ENCODE measurements around the gene SUPT4H1.

SUPT4H1 gene

DNA sequence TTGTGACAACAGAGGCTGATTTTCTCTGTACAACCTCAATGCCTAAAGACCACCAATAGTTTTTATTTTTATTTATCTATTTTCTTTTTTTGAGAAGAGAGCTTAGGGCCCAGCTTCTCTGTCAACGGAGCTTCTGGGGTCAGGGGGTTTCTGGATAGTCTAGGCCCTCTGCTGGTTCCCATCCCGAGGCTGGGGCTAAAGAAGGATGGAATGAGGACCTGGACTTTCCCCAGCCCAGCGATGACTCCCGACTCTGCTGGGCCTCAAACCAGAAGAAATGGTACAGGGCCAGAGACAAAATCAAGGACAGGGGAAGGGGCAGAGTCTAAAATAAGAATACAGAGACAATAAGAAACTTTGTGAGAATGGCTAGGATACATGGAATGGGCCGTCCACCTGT is 17.7 kb downstream of the SUPT4H1 start:
- H3K4me1 Mint-ChIP-seq (ENCODE audit: low read depth) = peaks cover 65% of the 10 kb centered on the region
- peaks cover 44% of the 10 kb centered on the region for H3K36me3 Mint-ChIP-seq (ENCODE audit: low read depth)
- no peaks in the 10 kb centered on the region for H3K27me3 Mint-ChIP-seq

DNA sequence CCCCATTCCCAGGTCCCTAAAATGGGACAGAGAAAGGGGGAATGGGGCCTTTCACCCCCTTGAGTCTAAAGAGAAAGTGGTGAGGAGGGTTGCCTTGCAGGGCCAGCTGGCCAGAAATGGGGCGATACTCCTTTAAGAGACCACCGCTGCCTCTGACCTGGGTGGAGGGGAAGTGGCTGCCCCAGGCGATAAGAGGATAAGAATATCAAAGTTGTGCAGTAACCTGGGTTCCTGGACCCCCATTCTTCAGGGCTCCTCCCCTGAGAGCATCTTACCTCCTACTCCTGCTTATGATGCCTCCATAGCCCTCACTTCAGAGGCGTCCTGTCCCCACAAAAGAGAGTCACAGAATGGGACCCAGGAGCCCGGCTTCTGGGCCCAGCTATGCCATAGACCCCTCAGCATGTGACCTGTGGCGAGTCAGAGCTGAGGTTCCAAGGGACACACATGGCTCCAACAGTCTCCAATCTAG is 18.2 kb downstream of the SUPT4H1 start:
- Mint-ChIP-seq H3K9me3 (no peaks in the 10 kb centered on the region), H3K4me3 (peak overlapping the region; percentile 92), H3K36me3 (ENCODE audit: low read depth) (peaks cover 43% of the 10 kb centered on the region), H3K4me1 (ENCODE audit: low read depth) (peaks cover 70% of the 10 kb centered on the region), H3K27me3 (no peaks in the 10 kb centered on the region), H3K27ac (peak overlapping the region; percentile 99)

More for the DNA sequence above, 17.7 kb downstream of the SUPT4H1 start:
- H3K9me3 Mint-ChIP-seq = no peaks in the 10 kb centered on the region
- peak overlapping the region; percentile 99 for H3K27ac Mint-ChIP-seq
- peak overlapping the region; percentile 92 for H3K4me3 Mint-ChIP-seq

DNA sequence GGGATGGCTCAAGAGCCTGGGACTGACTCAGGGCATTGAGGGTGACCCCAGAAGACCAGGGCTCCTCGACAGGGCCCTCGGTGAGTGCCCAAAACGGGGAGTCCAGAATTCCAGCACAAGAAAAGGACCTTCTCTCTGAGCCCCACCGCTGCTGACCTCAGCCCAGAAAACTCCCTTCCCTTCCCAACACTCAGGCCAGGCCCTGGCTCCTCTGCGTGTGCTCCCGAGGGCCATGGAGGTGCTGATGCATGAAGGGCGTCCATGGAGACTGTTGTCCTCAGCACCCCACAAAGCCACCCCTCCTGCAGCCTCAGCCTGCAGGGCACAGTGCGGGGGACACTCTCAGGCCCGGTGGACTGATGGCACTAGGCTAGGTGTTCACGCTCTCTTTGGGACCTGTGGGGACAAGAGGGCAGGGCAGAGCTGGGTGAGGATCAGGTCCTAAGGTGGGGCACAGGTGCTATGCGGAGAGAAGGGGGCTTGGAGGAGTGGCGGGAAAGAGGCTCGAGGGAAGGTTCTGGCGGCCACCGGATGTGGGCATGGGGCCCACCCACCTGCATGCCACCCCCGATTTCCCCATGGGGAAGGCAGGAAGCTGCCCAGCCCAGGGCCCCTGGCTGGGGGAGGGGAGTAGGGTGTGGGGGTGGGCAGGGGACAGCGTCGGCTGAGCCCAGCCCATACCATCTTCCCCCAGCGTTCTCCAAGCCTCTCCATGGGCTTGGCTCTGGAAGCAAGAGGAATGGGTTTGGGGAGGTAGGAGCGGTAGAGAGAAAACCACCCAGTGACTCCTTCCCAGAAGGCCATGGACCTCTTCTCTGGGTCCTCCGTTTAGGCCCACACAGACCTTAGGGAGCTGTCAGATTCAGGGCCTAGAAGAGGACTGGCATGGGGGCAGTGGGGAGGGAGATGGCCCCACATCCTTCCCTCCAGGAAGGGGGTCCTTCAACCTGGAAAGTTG is 18.9 kb downstream of the SUPT4H1 start:
- Mint-ChIP-seq H3K4me1 (ENCODE audit: low read depth) (peaks cover 72% of the 10 kb centered on the region), H3K27ac (peak overlapping the region; percentile 99), H3K9me3 (no peaks in the 10 kb centered on the region), H3K36me3 (ENCODE audit: low read depth) (peaks cover 41% of the 10 kb centered on the region), H3K27me3 (no peaks in the 10 kb centered on the region), H3K4me3 (peak overlapping the region; percentile 92)

DNA sequence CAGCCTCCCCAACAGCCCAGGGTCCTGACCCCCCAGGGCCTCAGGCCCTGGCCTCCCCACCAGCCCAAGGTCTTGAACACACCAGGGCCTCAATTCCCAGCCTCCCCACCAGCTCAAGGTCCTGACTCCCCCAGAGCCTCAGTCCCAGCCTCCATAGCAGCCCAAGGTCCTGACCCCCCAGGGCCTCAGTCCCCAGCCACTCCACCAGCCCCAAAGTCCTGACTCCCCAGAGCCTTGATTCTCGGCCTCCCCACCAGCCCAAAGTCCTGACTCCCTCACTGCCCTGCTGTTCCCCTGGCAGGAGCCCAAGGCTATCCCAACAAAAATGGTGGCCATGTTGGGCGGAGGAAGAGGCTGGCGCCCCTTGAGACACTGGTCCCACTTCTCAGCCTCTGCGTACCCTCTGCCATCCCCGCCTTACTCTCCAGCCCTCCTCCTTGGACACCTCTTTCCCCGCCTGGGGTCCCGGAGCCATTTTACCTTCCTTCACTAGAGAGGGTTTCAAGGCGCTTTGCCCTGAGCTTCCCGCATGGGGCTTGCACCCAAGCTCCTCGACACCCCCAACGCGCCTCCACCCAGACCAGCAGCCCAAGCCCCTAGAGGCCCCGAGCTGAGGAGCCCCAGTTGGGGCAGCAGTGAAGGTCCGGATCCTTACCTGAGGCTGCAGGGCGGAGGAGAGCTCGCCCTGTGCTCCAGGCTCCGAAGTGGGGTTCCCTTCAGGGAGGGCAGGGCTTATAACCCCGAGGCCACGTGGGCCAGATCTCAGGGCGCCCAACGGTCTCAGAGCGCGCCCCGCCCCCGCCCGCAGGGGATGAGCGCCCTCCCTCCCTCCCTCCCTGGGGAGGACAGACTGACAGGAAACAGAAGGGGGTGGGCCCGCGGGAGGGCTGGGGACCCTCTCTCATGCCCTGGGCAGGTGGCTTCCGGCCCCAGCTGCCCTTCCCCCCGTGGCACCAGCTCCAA is 19.9 kb downstream of the SUPT4H1 start:
- H3K9me3 Mint-ChIP-seq = no peaks in the 10 kb centered on the region
- peaks cover 78% of the 10 kb centered on the region for H3K4me1 Mint-ChIP-seq (ENCODE audit: low read depth)
- peak overlapping the region; percentile 92 for H3K4me3 Mint-ChIP-seq
- peak overlapping the region; percentile 99 for H3K27ac Mint-ChIP-seq
- H3K36me3 Mint-ChIP-seq (ENCODE audit: low read depth) = peaks cover 43% of the 10 kb centered on the region
- H3K27me3 Mint-ChIP-seq = no peaks in the 10 kb centered on the region

DNA sequence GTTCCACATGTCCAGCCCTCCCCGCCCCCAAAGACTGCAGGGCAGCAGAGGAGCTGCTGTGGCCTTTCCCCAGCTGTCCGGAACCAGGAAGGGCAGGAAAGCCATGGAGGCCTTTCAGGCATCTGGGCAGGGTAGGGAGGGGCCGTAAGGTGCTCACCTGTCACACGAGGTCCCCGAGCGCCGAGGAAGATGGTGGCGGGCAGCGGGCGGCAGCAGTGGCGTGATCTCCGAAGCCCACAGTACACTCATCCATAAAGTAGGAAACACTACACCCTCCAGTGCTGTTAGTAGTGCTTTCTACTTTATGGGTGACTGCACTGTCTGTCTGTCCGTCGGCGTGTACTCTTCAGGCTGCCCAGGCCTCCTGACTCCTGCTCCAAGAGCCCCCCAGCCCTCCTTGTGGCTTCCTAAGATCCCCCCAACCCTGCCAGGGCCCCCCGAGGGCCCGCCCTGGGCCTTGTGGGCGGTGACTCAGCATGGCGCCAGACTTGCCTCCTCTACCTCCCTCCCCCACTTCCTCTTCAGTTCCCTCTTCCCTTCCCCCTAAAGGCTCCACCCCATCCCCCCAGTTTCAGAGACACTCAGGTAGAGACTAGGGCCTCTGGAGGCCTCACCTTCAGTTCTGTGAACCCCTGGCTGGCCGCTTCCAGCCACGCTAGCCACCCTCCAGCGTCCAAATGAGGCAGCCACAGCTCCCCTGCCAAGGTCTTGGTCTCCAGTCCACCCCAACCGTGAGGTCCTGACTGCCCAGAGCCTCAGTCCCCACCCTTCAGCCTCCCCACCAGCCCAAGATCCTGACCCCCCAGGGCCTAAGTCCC is 20.8 kb downstream of the SUPT4H1 start:
- H3K36me3 Mint-ChIP-seq (ENCODE audit: low read depth) = peaks cover 43% of the 10 kb centered on the region
- peak overlapping the region; percentile 99 for H3K27ac Mint-ChIP-seq
- no peaks in the 10 kb centered on the region for H3K9me3 Mint-ChIP-seq
- no peaks in the 10 kb centered on the region for H3K27me3 Mint-ChIP-seq
- peaks cover 78% of the 10 kb centered on the region for H3K4me1 Mint-ChIP-seq (ENCODE audit: low read depth)
- H3K4me3 Mint-ChIP-seq = peak overlapping the region; percentile 92

GRCh38 chr17:58330538-58330996 is 21.4 kb downstream of the SUPT4H1 start:
- H3K27me3 Mint-ChIP-seq = no peaks in the 10 kb centered on the region

DNA sequence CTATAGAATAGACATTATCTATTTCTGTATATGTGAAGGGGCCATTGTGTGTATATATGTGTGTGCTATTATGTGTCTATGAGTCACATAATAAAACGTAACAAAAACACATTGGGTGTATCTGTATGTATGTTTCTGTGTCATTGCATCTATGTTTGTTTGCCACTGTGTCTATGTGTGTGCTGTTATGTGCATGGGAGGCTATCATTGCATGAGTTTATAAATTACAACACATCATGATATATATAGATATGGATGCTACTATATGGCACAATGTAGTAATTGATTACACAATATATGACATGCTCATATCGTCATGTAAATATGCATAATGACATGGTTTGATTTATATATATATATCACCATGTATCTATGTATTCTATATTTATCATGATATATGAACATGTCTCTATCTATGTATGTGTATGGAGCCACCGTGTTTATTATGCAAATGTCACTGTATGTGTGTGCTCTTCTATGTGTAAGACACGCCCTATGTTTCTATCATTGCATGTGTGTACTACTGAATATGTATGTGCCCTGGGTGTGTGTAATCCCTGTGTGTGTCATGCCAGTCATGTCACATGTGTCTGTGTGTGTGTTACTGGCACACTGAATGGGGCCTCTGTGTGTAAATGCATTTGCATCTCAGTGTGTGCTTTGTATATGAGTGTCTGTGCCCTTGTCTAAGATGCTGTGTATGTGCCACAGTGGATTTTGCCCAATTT is 22.0 kb downstream of the SUPT4H1 start:
- H3K27ac Mint-ChIP-seq = peak overlapping the region; percentile 99
- peaks cover 39% of the 10 kb centered on the region for H3K36me3 Mint-ChIP-seq (ENCODE audit: low read depth)
- no peaks in the 10 kb centered on the region for H3K9me3 Mint-ChIP-seq
- no peaks in the 10 kb centered on the region for H3K27me3 Mint-ChIP-seq
- H3K4me3 Mint-ChIP-seq = peak overlapping the region; percentile 92
- H3K4me1 Mint-ChIP-seq (ENCODE audit: low read depth) = peaks cover 79% of the 10 kb centered on the region

More at GRCh38 chr17:58330538-58330996, 21.4 kb downstream of the SUPT4H1 start:
- Mint-ChIP-seq H3K4me1 (ENCODE audit: low read depth) (peaks cover 78% of the 10 kb centered on the region), H3K36me3 (ENCODE audit: low read depth) (peaks cover 39% of the 10 kb centered on the region), H3K4me3 (peak overlapping the region; percentile 92), H3K9me3 (no peaks in the 10 kb centered on the region), H3K27ac (peak overlapping the region; percentile 99)

DNA sequence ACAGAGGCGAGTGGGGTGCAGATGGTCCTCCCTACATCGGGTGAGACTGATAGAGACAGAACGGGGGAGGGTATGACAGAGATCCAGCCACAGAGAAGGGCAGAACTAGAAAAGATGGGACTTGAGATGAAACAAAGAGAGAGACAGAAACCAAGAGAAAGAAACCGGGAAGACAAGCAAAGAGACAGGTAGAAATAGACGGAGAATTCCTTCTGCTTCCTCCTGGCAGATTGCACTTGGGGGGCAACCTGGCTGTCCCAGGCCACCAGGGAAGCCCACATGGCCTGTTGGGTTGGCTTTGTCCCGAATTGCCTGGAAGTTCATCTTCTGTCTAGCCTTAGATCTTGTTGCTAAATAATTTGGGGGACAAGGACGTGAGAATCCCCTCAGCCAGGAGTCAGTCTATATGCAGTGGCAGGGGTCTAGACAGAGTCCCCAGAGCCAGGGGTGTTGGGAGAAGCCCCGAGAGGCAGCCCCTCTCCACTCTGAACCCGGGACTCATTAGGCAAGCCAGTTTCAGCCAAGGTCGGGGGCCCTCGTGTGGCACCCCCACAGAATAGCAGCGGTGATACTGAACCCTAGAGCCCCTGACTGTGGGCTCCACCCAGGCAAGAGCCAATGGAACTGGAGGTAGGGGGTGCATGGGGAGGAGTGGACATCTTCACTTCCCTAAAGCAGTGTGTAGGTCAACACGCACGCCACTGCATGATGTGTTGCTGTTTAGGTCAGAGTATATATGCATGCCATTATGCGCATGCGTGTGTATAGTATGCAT is 22.8 kb downstream of the SUPT4H1 start:
- Mint-ChIP-seq H3K36me3 (ENCODE audit: low read depth) (peaks cover 36% of the 10 kb centered on the region), H3K4me1 (ENCODE audit: low read depth) (peaks cover 77% of the 10 kb centered on the region), H3K27me3 (no peaks in the 10 kb centered on the region), H3K9me3 (no peaks in the 10 kb centered on the region), H3K27ac (peak overlapping the region; percentile 95), H3K4me3 (peak overlapping the region; percentile 92)

DNA sequence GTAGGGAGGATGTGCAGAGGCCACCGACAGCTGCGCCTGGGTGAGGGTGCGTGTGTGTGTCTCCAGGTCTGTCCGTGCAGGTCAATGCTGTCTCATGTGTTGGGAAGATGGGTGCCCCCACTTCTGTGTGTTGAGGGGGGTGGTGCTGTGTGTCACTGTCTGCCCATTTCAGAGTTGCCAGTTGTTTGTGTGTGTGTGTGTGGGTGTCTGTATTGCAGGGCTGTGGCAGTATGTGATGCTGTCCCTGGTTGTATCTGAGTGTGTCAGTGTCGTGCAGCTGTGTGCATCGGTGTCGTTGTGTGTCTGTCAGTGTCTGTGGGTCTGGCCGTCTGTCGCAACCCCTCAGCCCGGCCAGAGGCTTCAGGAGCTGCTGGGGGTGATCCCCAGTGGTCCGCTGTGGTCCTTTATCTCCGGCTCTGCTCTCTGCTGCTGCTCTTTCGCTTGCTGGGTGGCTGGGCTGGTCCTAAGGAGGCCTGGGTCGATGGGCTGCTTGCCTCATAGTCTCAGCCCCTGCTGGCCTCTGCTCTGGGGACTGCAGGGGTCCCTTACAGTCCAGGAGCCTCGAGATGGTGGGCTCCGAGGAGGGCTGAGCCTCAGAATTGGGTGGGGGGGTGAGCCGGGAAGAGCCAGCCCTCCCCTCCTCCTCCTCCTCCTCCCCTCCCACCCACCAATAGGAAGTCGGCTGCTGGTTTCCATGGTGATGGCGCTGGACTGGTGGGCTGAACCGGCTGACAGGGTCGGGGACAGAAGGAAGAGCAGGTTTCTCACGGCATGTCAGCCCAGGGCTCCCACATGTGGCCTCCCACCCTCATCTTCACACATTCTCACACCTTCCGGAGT is 23.6 kb downstream of the SUPT4H1 start, which contains the start of gene TSPOAP1:
TSPOAP1 (minus strand) TSS at position 601 of the 840 bp plus-strand sequence. CDS start 875 bp downstream, outside the sequence.
- Mint-ChIP-seq H3K27ac (peak within 1 kb of the TSS; percentile 95), H3K9me3 (no peaks in the 10 kb centered on the region), H3K4me1 (ENCODE audit: low read depth) (peaks cover 77% of the 10 kb centered on the region), H3K36me3 (ENCODE audit: low read depth) (peaks cover 36% of the 10 kb centered on the region), H3K4me3 (peak within 1 kb of the TSS; percentile 92), H3K27me3 (no peaks in the 10 kb centered on the region)

DNA sequence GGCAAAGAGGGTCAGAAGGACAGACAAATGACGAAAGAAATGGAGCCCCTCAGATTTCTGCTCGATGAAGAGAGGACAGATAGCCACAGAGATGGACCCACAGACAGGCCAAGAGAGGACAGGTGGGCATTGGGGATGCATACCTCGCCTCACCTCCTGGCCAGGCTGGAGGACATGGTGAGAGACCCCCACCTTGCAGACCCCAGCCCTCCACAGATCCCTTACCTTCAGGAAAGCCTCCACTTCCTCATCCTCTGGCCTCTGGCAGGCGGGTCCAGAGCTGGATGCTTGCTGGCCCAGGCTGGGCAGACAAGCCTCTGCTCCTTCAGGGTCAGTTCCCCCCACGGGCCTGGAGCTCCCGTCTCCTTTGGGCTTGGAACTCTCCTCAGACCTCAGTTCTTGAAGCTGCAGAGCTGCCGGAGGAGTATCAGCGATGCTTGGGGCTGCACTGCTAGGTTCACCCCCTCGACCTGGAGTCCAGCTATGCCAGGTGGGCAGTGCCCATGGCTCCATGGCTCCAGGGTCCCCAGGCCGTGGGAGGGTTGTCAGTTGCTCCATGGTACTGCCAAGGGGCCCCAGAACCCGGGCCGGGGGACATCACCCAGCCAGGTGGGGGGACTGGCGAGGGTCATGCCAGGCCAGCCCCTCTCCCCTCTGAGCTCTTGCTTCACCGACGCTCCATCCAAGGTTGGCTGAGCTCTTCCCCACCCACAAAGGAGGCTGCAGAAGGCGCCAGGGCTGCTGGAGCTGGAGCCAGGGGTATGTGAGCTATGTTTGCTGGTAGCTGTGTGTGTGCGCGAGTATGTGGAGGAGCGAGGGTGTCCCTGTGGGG is 24.4 kb downstream of the SUPT4H1 start:
- no peaks in the 10 kb centered on the region for H3K9me3 Mint-ChIP-seq
- H3K4me1 Mint-ChIP-seq (ENCODE audit: low read depth) = peaks cover 74% of the 10 kb centered on the region
- H3K27ac Mint-ChIP-seq = peak overlapping the region; percentile 95
- peaks cover 32% of the 10 kb centered on the region for H3K36me3 Mint-ChIP-seq (ENCODE audit: low read depth)
- peak overlapping the region; percentile 92 for H3K4me3 Mint-ChIP-seq
- no peaks in the 10 kb centered on the region for H3K27me3 Mint-ChIP-seq

DNA sequence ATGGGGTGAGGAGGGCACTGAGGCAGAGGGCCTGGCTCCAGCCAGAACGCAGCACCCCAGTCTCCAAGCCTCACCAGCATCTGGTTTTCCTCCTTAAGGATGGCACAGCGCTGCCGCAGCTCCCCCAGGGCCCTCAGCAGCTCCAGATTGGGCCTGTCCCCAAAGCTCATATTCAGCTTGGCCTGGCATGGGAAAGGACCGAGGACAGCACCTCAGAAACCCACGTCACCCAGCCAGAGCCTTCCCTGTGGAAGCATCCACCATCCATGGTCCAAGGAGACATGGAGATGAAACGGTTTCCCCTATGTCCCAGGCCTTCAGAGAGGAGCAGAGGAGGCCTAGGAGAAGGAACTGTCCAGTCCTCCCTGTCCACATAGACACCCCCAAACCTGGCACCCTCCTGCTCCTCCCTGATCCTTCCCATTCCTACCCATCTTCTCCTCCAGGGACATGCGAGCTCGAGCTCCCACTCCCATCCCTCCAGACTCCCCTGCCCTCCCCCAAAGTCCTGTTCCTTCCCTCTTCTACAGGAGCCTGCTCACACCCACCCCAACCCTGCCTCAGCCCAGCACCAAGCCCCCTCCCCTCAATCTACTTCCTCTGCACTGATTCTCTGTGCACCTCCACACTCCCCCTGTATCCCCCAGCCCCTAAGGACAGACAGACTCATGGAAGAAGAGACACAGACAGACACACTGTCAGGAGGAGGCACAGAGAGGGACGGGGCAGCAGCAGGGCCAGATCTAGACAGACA is 25.2 kb downstream of the SUPT4H1 start:
- peaks cover 68% of the 10 kb centered on the region for H3K4me1 Mint-ChIP-seq (ENCODE audit: low read depth)
- peak overlapping the region; percentile 77 for H3K27ac Mint-ChIP-seq
- H3K9me3 Mint-ChIP-seq = no peaks in the 10 kb centered on the region
- peak overlapping the region; percentile 74 for H3K4me3 Mint-ChIP-seq
- no peaks in the 10 kb centered on the region for H3K27me3 Mint-ChIP-seq
- peaks cover 26% of the 10 kb centered on the region for H3K36me3 Mint-ChIP-seq (ENCODE audit: low read depth)

All from stimulated activated naive CD8-positive, alpha-beta T cell treated with anti-CD3 and anti-CD28 coated beads, Interleukin-15, Interleukin-2, amounts not matched to agents 100 ng/mL and 50 ng/mL, for 24 hours (primary cell).